IMR-90 (cell line): ENCODE measurements around the gene MAN2A2. TPM values are rescaled to one million over a fixed set of nuclear protein-coding genes. Genes with fewer than 3 reads are reported as not detected.

Experiments
- ATAC-seq: fragments of 200-7000 bp; cut with Tn5 transposase; 2 replicates; pipeline ENCODE4 v1.9.1; 2020; ENCODE audit warnings: low read depth, mild to moderate bottlenecking, moderate library complexity
- BruUV-seq: library from RNA; stranded (reverse); fragments of 400-500 nt; replicated peaks from 2 replicates; lab custom pipeline; 2021; lab: Mats Ljungman, UMichigan
- CTCF ChIA-PET: fragments of 300-600 bp; formaldehyde crosslinking; extraction: SDS; loops from one replicate; lab custom pipeline; 2021; ENCODE audit warnings: antibody characterized with exemption; lab: Yijun Ruan, JAX
- POLR2A ChIA-PET: fragments of 300-600 bp; sonication (Branson Sonifier 250); formaldehyde crosslinking; loops from one replicate; lab custom pipeline; 2022; ENCODE audit warnings: antibody characterized with exemption; ENCODE audit not compliant: unreplicated experiment; lab: Charles Lee
- DNase-seq: peaks from one replicate; pipeline ENCODE4 v3.0.0; 2013
- H2AFZ ChIP-seq: replicated peaks from 2 replicates; pipeline ENCODE3; 2013; ENCODE audit warnings: low read length, mild to moderate bottlenecking; ENCODE audit not compliant: poor library complexity
- H2AK5ac ChIP-seq: 2 replicates; pipeline ENCODE4 v1.6.1; 2013; ENCODE audit warnings: low read depth, low read length, inconsistent platforms
- H2AK9ac ChIP-seq: replicated peaks from 2 replicates; pipeline ENCODE3; 2013; ENCODE audit warnings: mild to moderate bottlenecking, low read depth, low read length, moderate library complexity; ENCODE audit not compliant: poor library complexity
- H2BK120ac ChIP-seq: 2 replicates; pipeline ENCODE4 v1.6.1; 2013; ENCODE audit warnings: low read depth, low read length, inconsistent platforms
- H2BK15ac ChIP-seq: 3 replicates; pipeline ENCODE4 v1.6.1; 2013; ENCODE audit warnings: low read depth, low read length, inconsistent platforms
- H2BK20ac ChIP-seq: 2 replicates; pipeline ENCODE4 v1.6.1; 2013; ENCODE audit warnings: low read depth, mild to moderate bottlenecking, inconsistent platforms, low read length, moderate library complexity
- H2BK5ac ChIP-seq: 2 replicates; pipeline ENCODE4 v1.6.1; 2013; ENCODE audit warnings: mild to moderate bottlenecking, low read depth, low read length, inconsistent platforms; ENCODE audit not compliant: poor library complexity, severe bottlenecking
- H3K14ac ChIP-seq: replicated peaks from 2 replicates; pipeline ENCODE4 v1.6.1; 2013; ENCODE audit warnings: low read depth, low read length, inconsistent platforms
- H3K18ac ChIP-seq: 2 replicates; pipeline ENCODE4 v1.6.1; 2013; ENCODE audit warnings: low read depth, low read length, control low read depth
- H3K23ac ChIP-seq: 2 replicates; pipeline ENCODE4 v1.6.1; 2013; ENCODE audit warnings: low read depth, low read length, inconsistent platforms
- H3K27ac ChIP-seq: 2 replicates; pipeline ENCODE4 v1.5.1; 2013; ENCODE audit warnings: mild to moderate bottlenecking, control low read depth, low read length; ENCODE audit not compliant: insufficient read depth
- H3K27me3 ChIP-seq: 2 replicates; pipeline ENCODE4 v1.6.1; 2013; ENCODE audit warnings: low read length; ENCODE audit not compliant: control insufficient read depth, insufficient read depth
- H3K36me3 ChIP-seq: 2 replicates; pipeline ENCODE4 v1.6.1; 2013; ENCODE audit warnings: low read length, mixed read lengths; ENCODE audit not compliant: control insufficient read depth, insufficient read depth
- H3K4ac ChIP-seq: 2 replicates; pipeline ENCODE4 v1.6.1; 2013; ENCODE audit warnings: low read depth, low read length, inconsistent platforms
- H3K4me1 ChIP-seq: 2 replicates; pipeline ENCODE4 v1.6.1; 2013; ENCODE audit warnings: low read length, mixed read lengths; ENCODE audit not compliant: control insufficient read depth, insufficient read depth
- H3K4me2 ChIP-seq: 2 replicates; pipeline ENCODE4 v1.6.1; 2013; ENCODE audit warnings: low read depth, mild to moderate bottlenecking, control low read depth, low read length, moderate library complexity
- H3K4me3 ChIP-seq: 2 replicates; pipeline ENCODE4 v1.5.1; 2013; ENCODE audit warnings: low read depth, mild to moderate bottlenecking, control low read depth, low read length, moderate library complexity; ENCODE audit not compliant: insufficient read depth
- H3K56ac ChIP-seq: 2 replicates; pipeline ENCODE4 v1.6.1; 2013; ENCODE audit warnings: low read length, inconsistent platforms; ENCODE audit not compliant: insufficient read depth; ENCODE audit errors: extremely low read depth
- H3K79me1 ChIP-seq, 2 experiments: 2 replicates each; pipeline ENCODE4 v1.6.1; 2013; ENCODE audit warnings: low read length in 2 of 2, inconsistent platforms in 1 of 2, low read depth in 1 of 2
- H3K9ac ChIP-seq: 2 replicates; pipeline ENCODE4 v1.6.1; 2013; ENCODE audit warnings: low read depth, low read length, control low read depth
- H3K9me1 ChIP-seq: 2 replicates; pipeline ENCODE4 v1.6.1; 2013; ENCODE audit warnings: low read length, inconsistent platforms; ENCODE audit not compliant: insufficient read depth
- H3K9me3 ChIP-seq: 2 replicates; pipeline ENCODE4 v1.6.1; 2013; ENCODE audit warnings: low read length; ENCODE audit not compliant: control insufficient read depth, insufficient read depth
- H4K20me1 ChIP-seq: 2 replicates; pipeline ENCODE4 v1.6.1; 2013; ENCODE audit warnings: low read length, inconsistent platforms; ENCODE audit not compliant: insufficient read depth
- H4K5ac ChIP-seq: 2 replicates; pipeline ENCODE4 v1.6.1; 2013; ENCODE audit warnings: mild to moderate bottlenecking, low read depth, low read length, control low read depth
- H4K8ac ChIP-seq, 2 experiments: 2 replicates each; pipeline ENCODE4 v1.6.1; 2013; ENCODE audit warnings: low read depth in 2 of 2, low read length in 2 of 2, control low read depth in 1 of 2, inconsistent platforms in 1 of 2
- H4K91ac ChIP-seq: 2 replicates; pipeline ENCODE4 v1.6.1; 2013; ENCODE audit warnings: low read depth, low read length, inconsistent platforms; ENCODE audit not compliant: insufficient read depth
- BHLHE40 ChIP-seq: fragments of 150-350 bp; IDR thresholded peaks from 2 replicates; pipeline ENCODE4 v1.6.1; 2016; ENCODE audit warnings: mild to moderate bottlenecking, low read depth, low read length
- CEBPB ChIP-seq: IDR thresholded peaks from 2 replicates; pipeline ENCODE4 v1.6.1; 2012; ENCODE audit warnings: low read depth, low read length, improper control_type of control experiment
- CHD1 ChIP-seq: IDR thresholded peaks from 2 replicates; pipeline ENCODE4 v1.6.1; 2012; ENCODE audit warnings: low read depth, low read length, improper control_type of control experiment
- FOS ChIP-seq: fragments of 150-350 bp; IDR thresholded peaks from 2 replicates; pipeline ENCODE4 v1.6.1; 2016; ENCODE audit warnings: low read depth, low read length
- MAFK ChIP-seq: IDR thresholded peaks from 2 replicates; pipeline ENCODE4 v1.6.1; 2012; ENCODE audit warnings: low read depth, low read length, improper control_type of control experiment
- MAZ ChIP-seq: IDR thresholded peaks from 2 replicates; pipeline ENCODE4 v1.6.1; 2012; ENCODE audit warnings: low read depth, mild to moderate bottlenecking, low read length, improper control_type of control experiment, moderate library complexity, borderline replicate concordance
- MXI1 ChIP-seq: IDR thresholded peaks from 2 replicates; pipeline ENCODE4 v1.6.1; 2012; ENCODE audit warnings: low read depth, mild to moderate bottlenecking, low read length, moderate library complexity, borderline replicate concordance
- NFE2L2 ChIP-seq: fragments of 150-350 bp; IDR thresholded peaks from 2 replicates; pipeline ENCODE4 v1.6.1; 2016; ENCODE audit warnings: low read depth, mild to moderate bottlenecking, low read length
- POLR2A ChIP-seq: IDR thresholded peaks from 2 replicates; pipeline ENCODE4 v1.6.1; 2012; ENCODE audit warnings: mild to moderate bottlenecking, low read depth, low read length
- RAD21 ChIP-seq: IDR thresholded peaks from 2 replicates; pipeline ENCODE4 v1.6.1; 2012; ENCODE audit warnings: low read length, improper control_type of control experiment
- RCOR1 ChIP-seq: IDR thresholded peaks from 2 replicates; pipeline ENCODE4 v1.6.1; 2012; ENCODE audit warnings: mild to moderate bottlenecking, low read length, improper control_type of control experiment; ENCODE audit not compliant: insufficient replicate concordance
- RFX5 ChIP-seq: IDR thresholded peaks from 2 replicates; pipeline ENCODE4 v1.8.0; 2012; ENCODE audit warnings: low read depth, mild to moderate bottlenecking, low read length, moderate library complexity
- SMC3 ChIP-seq: fragments of 150-350 bp; IDR thresholded peaks from 2 replicates; pipeline ENCODE4 v1.6.1; 2016; ENCODE audit warnings: low read depth, mild to moderate bottlenecking, antibody characterized with exemption, low read length, moderate library complexity
- WGBS, 2 experiments: methylation state at CpG; one replicate each; pipeline versions ENCODE4 v1.1.5 to v1.1.7; 2013; ENCODE audit warnings: missing lambda C conversion rate in 2 of 2; ENCODE audit not compliant: insufficient read length in 1 of 2; ENCODE audit errors: extremely low coverage in 2 of 2; 5-methylcytosine and 5-hydroxymethylcytosine counted together
- dilution Hi-C: fragments of 300-500 bp; cut with HindIII; formaldehyde crosslinking; loops from one replicate; pipeline ENCODE4 v1.14.3; 2018; ENCODE audit warnings: low sequenced_read_pairs; ENCODE audit not compliant: unreplicated experiment
- in situ Hi-C: fragments of 300-500 bp; cut with MboI; formaldehyde crosslinking; loops from 3 replicates; pipeline ENCODE4 v1.14.3; 2019; ENCODE audit warnings: low sequenced_read_pairs, inconsistent platforms, mixed read lengths
- intact Hi-C: fragments of 100-400 bp; cut with micrococcal nuclease; formaldehyde crosslinking; loops from 2 replicates; pipeline ENCODE4 v1.10.0; 2022
- polyA plus RNA-seq, 3 experiments: library from polyadenylated mRNA; depleted of rRNA; stranded (reverse); fragments of >200 nt; gene quantifications; 2 replicates each; pipeline ENCODE4 v1.2.3, GENCODE V29; 2012; ENCODE audit warnings: low replicate concordance in 1 of 3
- total RNA-seq: library from RNA; depleted of rRNA; stranded (reverse); fragments of >200 nt; gene quantifications from 2 replicates; pipeline ENCODE4 v1.2.3, GENCODE V29; 2012
- TF ChIP-seq, protein P1 (sequence below): conservative IDR thresholded peaks from 2 replicates; pipeline ENCODE4 v1.5.1; 2012; ENCODE audit warnings: mild to moderate bottlenecking, low read depth, low read length, improper control_type of control experiment
- TF ChIP-seq, protein P2 (sequence below): fragments of 150-350 bp; IDR thresholded peaks from 2 replicates; pipeline ENCODE4 v1.6.1; 2016; ENCODE audit warnings: low read depth, mild to moderate bottlenecking, low read length, moderate library complexity, borderline replicate concordance
- TF ChIP-seq, protein P3 (sequence below): fragments of 150-350 bp; IDR thresholded peaks from 2 replicates; pipeline ENCODE4 v1.6.1; 2017; ENCODE audit warnings: mild to moderate bottlenecking, antibody characterized with exemption, low read length, low read depth

MAN2A2 gene
- total and polyA plus RNA-seq, 2 of the 4 experiments (the other 2 are of a cell fraction) = 3.4 to 52.5 TPM

DNA sequence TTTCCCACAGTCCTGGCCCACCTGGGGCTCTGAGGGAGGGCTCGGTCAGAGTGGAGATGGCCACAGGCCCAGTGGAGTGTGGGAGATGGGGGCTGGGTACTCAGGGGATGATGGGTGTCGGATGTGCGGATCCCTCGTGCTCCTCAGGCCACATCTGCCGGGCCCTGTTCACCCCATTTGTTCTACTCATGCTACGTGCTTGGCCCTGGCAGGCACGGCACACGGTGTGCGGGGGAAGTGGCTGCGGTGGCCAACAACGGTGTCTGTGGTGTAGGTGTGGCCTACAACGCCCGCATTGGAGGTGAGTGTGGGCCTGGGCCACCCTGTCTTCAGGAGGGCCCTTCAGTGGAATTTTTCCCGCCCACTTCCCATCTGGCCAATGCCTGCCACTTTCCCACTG, 25.8 kb upstream of the MAN2A2 start:
- Histone ChIP-seq H3K56ac (no peak overlapping the region), H3K79me1 (peaks cover 11 to 42% of the 10 kb centered on the region in 2 experiments), H4K5ac (no peak overlapping the region), H2AFZ (no peak overlapping the region), H3K23ac (no peak overlapping the region), H2AK9ac (no peak overlapping the region), H3K4me1 (peaks cover 18% of the 10 kb centered on the region), H3K18ac (no peak overlapping the region), H4K8ac (no peak overlapping the region), H3K36me3 (peaks cover 62% of the 10 kb centered on the region), H3K9ac (no peak overlapping the region), H4K91ac (no peak overlapping the region), H3K14ac (no peak overlapping the region), H2BK5ac (no peak overlapping the region), H2BK20ac (no peak overlapping the region), H2BK120ac (no peak overlapping the region), H3K27ac (no peak overlapping the region), H3K9me1 (peaks cover 6% of the 10 kb centered on the region), H3K9me3 (no peaks in the 10 kb centered on the region), H3K4ac (no peak overlapping the region), H3K27me3 (no peaks in the 10 kb centered on the region), H3K4me3 (no peak overlapping the region), H2BK15ac (no peak overlapping the region), H4K20me1 (peaks cover 20% of the 10 kb centered on the region), H3K4me2 (no peak overlapping the region), H2AK5ac (no peak overlapping the region)
- ChIA-PET CTCF (no interaction called here), POLR2A (no interaction called here)
- dilution Hi-C loops = no loop called here
- DNase-seq (no peak), ATAC-seq (no peak)
- intact Hi-C loops = no loop called here
- in situ Hi-C loops = loop anchor here (25.0 kb wide), 1 partner anchor 565 kb away; no protein-coding TSS in a partner anchor
- WGBS, 2 experiments = 97% methylated on average over 5 of the region's 14 CpGs; no CpG with 5 or more reads in 1 of the 2 experiments
- no peak for TF ChIP-seq MAZ
- no peak for TF ChIP-seq FOS
- TF ChIP-seq RCOR1 = no peak
- no peak for TF ChIP-seq POLR2A
- TF ChIP-seq, protein P1, sequence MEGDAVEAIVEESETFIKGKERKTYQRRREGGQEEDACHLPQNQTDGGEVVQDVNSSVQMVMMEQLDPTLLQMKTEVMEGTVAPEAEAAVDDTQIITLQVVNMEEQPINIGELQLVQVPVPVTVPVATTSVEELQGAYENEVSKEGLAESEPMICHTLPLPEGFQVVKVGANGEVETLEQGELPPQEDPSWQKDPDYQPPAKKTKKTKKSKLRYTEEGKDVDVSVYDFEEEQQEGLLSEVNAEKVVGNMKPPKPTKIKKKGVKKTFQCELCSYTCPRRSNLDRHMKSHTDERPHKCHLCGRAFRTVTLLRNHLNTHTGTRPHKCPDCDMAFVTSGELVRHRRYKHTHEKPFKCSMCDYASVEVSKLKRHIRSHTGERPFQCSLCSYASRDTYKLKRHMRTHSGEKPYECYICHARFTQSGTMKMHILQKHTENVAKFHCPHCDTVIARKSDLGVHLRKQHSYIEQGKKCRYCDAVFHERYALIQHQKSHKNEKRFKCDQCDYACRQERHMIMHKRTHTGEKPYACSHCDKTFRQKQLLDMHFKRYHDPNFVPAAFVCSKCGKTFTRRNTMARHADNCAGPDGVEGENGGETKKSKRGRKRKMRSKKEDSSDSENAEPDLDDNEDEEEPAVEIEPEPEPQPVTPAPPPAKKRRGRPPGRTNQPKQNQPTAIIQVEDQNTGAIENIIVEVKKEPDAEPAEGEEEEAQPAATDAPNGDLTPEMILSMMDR = no peak
- no peak for TF ChIP-seq CHD1
- no peak for TF ChIP-seq RAD21
- TF ChIP-seq, protein P2, sequence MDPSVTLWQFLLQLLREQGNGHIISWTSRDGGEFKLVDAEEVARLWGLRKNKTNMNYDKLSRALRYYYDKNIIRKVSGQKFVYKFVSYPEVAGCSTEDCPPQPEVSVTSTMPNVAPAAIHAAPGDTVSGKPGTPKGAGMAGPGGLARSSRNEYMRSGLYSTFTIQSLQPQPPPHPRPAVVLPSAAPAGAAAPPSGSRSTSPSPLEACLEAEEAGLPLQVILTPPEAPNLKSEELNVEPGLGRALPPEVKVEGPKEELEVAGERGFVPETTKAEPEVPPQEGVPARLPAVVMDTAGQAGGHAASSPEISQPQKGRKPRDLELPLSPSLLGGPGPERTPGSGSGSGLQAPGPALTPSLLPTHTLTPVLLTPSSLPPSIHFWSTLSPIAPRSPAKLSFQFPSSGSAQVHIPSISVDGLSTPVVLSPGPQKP = no peak
- TF ChIP-seq SMC3 = no peak
- TF ChIP-seq MXI1 = no peak
- no peak for TF ChIP-seq CEBPB
- no peak for TF ChIP-seq MAFK
- TF ChIP-seq RFX5 = no peak
- TF ChIP-seq BHLHE40 = no peak
- TF ChIP-seq, protein P3, sequence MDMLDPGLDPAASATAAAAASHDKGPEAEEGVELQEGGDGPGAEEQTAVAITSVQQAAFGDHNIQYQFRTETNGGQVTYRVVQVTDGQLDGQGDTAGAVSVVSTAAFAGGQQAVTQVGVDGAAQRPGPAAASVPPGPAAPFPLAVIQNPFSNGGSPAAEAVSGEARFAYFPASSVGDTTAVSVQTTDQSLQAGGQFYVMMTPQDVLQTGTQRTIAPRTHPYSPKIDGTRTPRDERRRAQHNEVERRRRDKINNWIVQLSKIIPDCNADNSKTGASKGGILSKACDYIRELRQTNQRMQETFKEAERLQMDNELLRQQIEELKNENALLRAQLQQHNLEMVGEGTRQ = no peak
- TF ChIP-seq NFE2L2 = no peak
- no TSS peak for BruUV-seq
